ENCODE data around the gene TIAM1.

DNA sequence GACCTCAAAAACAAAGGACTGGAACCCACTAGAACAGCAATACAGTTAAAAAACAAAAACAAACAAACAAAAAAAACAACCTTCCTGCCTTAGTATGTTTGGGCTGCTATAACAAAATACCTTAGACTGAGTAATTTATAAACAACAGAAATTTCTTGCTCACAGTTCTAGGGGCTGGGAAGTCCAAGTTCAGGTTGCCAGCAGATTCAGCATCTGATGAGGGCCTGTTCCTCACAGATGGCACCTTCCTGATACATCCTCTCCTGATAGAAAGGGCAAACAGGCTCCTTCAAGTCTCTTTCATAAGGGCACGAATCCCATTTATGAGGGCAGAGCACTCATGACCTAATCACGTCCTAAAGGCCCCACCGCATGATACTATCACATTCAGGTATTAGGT is 55.9 kb downstream of the TIAM1 start:
- TF ChIP-seq, protein P1, sequence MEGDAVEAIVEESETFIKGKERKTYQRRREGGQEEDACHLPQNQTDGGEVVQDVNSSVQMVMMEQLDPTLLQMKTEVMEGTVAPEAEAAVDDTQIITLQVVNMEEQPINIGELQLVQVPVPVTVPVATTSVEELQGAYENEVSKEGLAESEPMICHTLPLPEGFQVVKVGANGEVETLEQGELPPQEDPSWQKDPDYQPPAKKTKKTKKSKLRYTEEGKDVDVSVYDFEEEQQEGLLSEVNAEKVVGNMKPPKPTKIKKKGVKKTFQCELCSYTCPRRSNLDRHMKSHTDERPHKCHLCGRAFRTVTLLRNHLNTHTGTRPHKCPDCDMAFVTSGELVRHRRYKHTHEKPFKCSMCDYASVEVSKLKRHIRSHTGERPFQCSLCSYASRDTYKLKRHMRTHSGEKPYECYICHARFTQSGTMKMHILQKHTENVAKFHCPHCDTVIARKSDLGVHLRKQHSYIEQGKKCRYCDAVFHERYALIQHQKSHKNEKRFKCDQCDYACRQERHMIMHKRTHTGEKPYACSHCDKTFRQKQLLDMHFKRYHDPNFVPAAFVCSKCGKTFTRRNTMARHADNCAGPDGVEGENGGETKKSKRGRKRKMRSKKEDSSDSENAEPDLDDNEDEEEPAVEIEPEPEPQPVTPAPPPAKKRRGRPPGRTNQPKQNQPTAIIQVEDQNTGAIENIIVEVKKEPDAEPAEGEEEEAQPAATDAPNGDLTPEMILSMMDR (IDR thresholded peaks at IDR 0.05) = no peak
- TF ChIP-seq POLR2A (IDR thresholded peaks at IDR 0.05) = no peak

All from adrenal gland (tissue), 5 donors.